Effector memory CD4-positive, alpha-beta T cell (primary cell): ENCODE results near the gene FLII.

Experiments used
- DNase-seq, 3 donors: peaks; one replicate each; pipeline ENCODE4 v3.0.0-alpha.2; 2020
- H3K27ac ChIP-seq: 2 replicates; pipeline ENCODE4 v1.7.0; 2013; ENCODE audit warnings: mild to moderate bottlenecking, low read length, moderate library complexity; ENCODE audit not compliant: insufficient read depth, poor library complexity, severe bottlenecking
- H3K27me3 ChIP-seq: replicated peaks from 2 replicates; pipeline ENCODE4 v1.7.0; 2013; ENCODE audit warnings: mild to moderate bottlenecking, low read length; ENCODE audit not compliant: insufficient read depth, control insufficient read depth, poor library complexity, severe bottlenecking
- H3K36me3 ChIP-seq: 2 replicates; pipeline ENCODE4 v1.7.0; 2013; ENCODE audit warnings: mild to moderate bottlenecking, low read length, moderate library complexity; ENCODE audit not compliant: control insufficient read depth, insufficient read depth
- H3K4me1 ChIP-seq: 2 replicates; pipeline ENCODE4 v1.7.0; 2013; ENCODE audit warnings: low read length, mild to moderate bottlenecking; ENCODE audit not compliant: control insufficient read depth, insufficient read depth, poor library complexity, severe bottlenecking
- H3K4me3 ChIP-seq: 2 replicates; pipeline ENCODE4 v1.7.0; 2013; ENCODE audit warnings: low read length, low read depth, mild to moderate bottlenecking; ENCODE audit not compliant: insufficient read depth, poor library complexity, severe bottlenecking
- H3K9me3 ChIP-seq: 2 replicates; pipeline ENCODE4 v1.7.0; 2013; ENCODE audit warnings: mild to moderate bottlenecking, low read length, moderate library complexity; ENCODE audit not compliant: control insufficient read depth

The FLII gene

GRCh38 chr17:18231164-18231563, 27.4 kb downstream of the FLII start:
- Histone ChIP-seq H3K9me3 (no peaks in the 10 kb centered on the region), H3K27ac (no peak overlapping the region), H3K4me1 (peaks cover 10% of the 10 kb centered on the region), H3K36me3 (peaks cover 27% of the 10 kb centered on the region), H3K4me3 (no peak overlapping the region), H3K27me3 (no peaks in the 10 kb centered on the region)
- no peak for DNase-seq

GRCh38 chr17:18230288-18231141, 28.0 kb downstream of the FLII start:
- Histone ChIP-seq H3K36me3 (peaks cover 27% of the 10 kb centered on the region), H3K27me3 (no peaks in the 10 kb centered on the region), H3K4me3 (no peak overlapping the region), H3K9me3 (no peaks in the 10 kb centered on the region), H3K4me1 (peaks cover 12% of the 10 kb centered on the region), H3K27ac (no peak overlapping the region)
- DNase-seq = no peak

GRCh38 chr17:18229771-18230170, 28.8 kb downstream of the FLII start:
- no peak overlapping the region for H3K4me3 ChIP-seq
- peaks cover 24% of the 10 kb centered on the region for H3K36me3 ChIP-seq
- H3K4me1 ChIP-seq = peaks cover 16% of the 10 kb centered on the region
- no peak for DNase-seq
- H3K27me3 ChIP-seq = no peaks in the 10 kb centered on the region
- no peaks in the 10 kb centered on the region for H3K9me3 ChIP-seq
- H3K27ac ChIP-seq = no peak overlapping the region

- no peaks in the 10 kb centered on the region for H3K27me3 ChIP-seq
- no peaks in the 10 kb centered on the region for H3K9me3 ChIP-seq
- no peak overlapping the region for H3K4me3 ChIP-seq
- peaks cover 18% of the 10 kb centered on the region for H3K4me1 ChIP-seq
- no peak overlapping the region for H3K27ac ChIP-seq
- no peak for DNase-seq
- peaks cover 19% of the 10 kb centered on the region for H3K36me3 ChIP-seq
Observed at GRCh38 chr17:18229254-18229653, 29.3 kb downstream of the FLII start.

- no peaks in the 10 kb centered on the region for H3K27me3 ChIP-seq
- no peak overlapping the region for H3K27ac ChIP-seq
- H3K4me3 ChIP-seq = no peak overlapping the region
Observed at GRCh38 chr17:18228176-18228682, 30.3 kb downstream of the FLII start.

GRCh38 chr17:18227635-18228034, 30.9 kb downstream of the FLII start:
- Histone ChIP-seq H3K4me1 (peaks cover 18% of the 10 kb centered on the region), H3K9me3 (no peaks in the 10 kb centered on the region), H3K27ac (no peak overlapping the region), H3K27me3 (no peaks in the 10 kb centered on the region), H3K4me3 (no peak overlapping the region), H3K36me3 (peaks cover 3% of the 10 kb centered on the region)
- no peak for DNase-seq

More at GRCh38 chr17:18228176-18228682, 30.3 kb downstream of the FLII start:
- Histone ChIP-seq H3K36me3 (peaks cover 9% of the 10 kb centered on the region), H3K9me3 (no peaks in the 10 kb centered on the region), H3K4me1 (peaks cover 18% of the 10 kb centered on the region)
- no peak for DNase-seq

- H3K4me1 ChIP-seq = peaks cover 18% of the 10 kb centered on the region
- peak overlapping the region; percentile 50 for H3K27ac ChIP-seq
- peak overlapping the region; percentile 66 for H3K4me3 ChIP-seq
- DNase-seq = no peak
- H3K36me3 ChIP-seq = no peaks in the 10 kb centered on the region
- H3K27me3 ChIP-seq = no peaks in the 10 kb centered on the region
- H3K9me3 ChIP-seq = no peaks in the 10 kb centered on the region
Observed at GRCh38 chr17:18226284-18226945, 32.1 kb downstream of the FLII start.

- H3K4me1 ChIP-seq = peaks cover 18% of the 10 kb centered on the region
- no peak for DNase-seq
Observed at GRCh38 chr17:18225642-18226283, 32.8 kb downstream of the FLII start.

GRCh38 chr17:18225121-18225641, 33.4 kb downstream of the FLII start, which contains the start of gene LLGL1:
Gene LLGL1, plus strand, starts transcription at chr17:18225635. Its CDS starts 48 bp downstream, at chr17:18225683.
- H3K36me3 ChIP-seq = no peaks in the 10 kb centered on the region
- H3K4me1 ChIP-seq = peaks cover 18% of the 10 kb centered on the region
- DNase-seq = peak; percentile 89 to 94 (median 89)
- peak within 1 kb of the TSS; percentile 66 for H3K4me3 ChIP-seq
- no peaks in the 10 kb centered on the region for H3K9me3 ChIP-seq
- no peaks in the 10 kb centered on the region for H3K27me3 ChIP-seq
- peak within 1 kb of the TSS; percentile 50 for H3K27ac ChIP-seq

More at GRCh38 chr17:18225642-18226283, 32.8 kb downstream of the FLII start:
- no peaks in the 10 kb centered on the region for H3K27me3 ChIP-seq
- H3K9me3 ChIP-seq = no peaks in the 10 kb centered on the region
- no peaks in the 10 kb centered on the region for H3K36me3 ChIP-seq
- peak overlapping the region; percentile 66 for H3K4me3 ChIP-seq
- H3K27ac ChIP-seq = peak overlapping the region; percentile 50
